ENCODE measurements around the gene PTPRS. TPM values are rescaled to one million over a fixed set of nuclear protein-coding genes. Genes with fewer than 3 reads are reported as not detected.

Gene PTPRS
- total RNA-seq, 1 donor = 123 TPM

- no peak for DNase-seq (ENCODE audit: low read depth)
- TF ChIP-seq CTCF (IDR thresholded peaks at IDR 0.05; ENCODE audit: insufficient read depth, low read depth, low read length) = no peak
- H3K4me3 ChIP-seq (ENCODE audit: low read depth, low read length) = no peak overlapping the region
Observed at GRCh38 chr19:5338656-5339197, 1.9 kb downstream of the PTPRS start.

- no peak for DNase-seq (ENCODE audit: low read depth)
- H3K4me3 ChIP-seq (ENCODE audit: low read depth, low read length) = no peak overlapping the region
- no peak for TF ChIP-seq CTCF (IDR thresholded peaks at IDR 0.05; ENCODE audit: insufficient read depth, low read depth, low read length)
Observed at GRCh38 chr19:5337708-5338655, 2.6 kb downstream of the PTPRS start.

- no peak overlapping the region for H3K4me3 ChIP-seq (ENCODE audit: low read depth, low read length)
- no peak for DNase-seq (ENCODE audit: low read depth)
- TF ChIP-seq CTCF (IDR thresholded peaks at IDR 0.05; ENCODE audit: insufficient read depth, low read depth, low read length) = no peak
Observed at GRCh38 chr19:5337126-5337525, 3.5 kb downstream of the PTPRS start.

- DNase-seq (ENCODE audit: low read depth) = no peak
- TF ChIP-seq CTCF (IDR thresholded peaks at IDR 0.05; ENCODE audit: insufficient read depth, low read depth, low read length) = no peak
- H3K4me3 ChIP-seq (ENCODE audit: low read depth, low read length) = no peak overlapping the region
Observed at GRCh38 chr19:5336195-5336965, 4.2 kb downstream of the PTPRS start.

- DNase-seq (ENCODE audit: low read depth) = no peak
Observed at GRCh38 chr19:5335593-5335992, 5.0 kb downstream of the PTPRS start.

More at GRCh38 chr19:5335593-5335992, 5.0 kb downstream of the PTPRS start:
- no peak overlapping the region for H3K4me3 ChIP-seq (ENCODE audit: low read depth, low read length)
- no peak for TF ChIP-seq CTCF (IDR thresholded peaks at IDR 0.05; ENCODE audit: insufficient read depth, low read depth, low read length)
